Amygdala (tissue), 56 donors: ENCODE results near the gene SEPTIN5.

Source experiments
- DNase-seq, 56 donors: peaks; one replicate each; lab custom pipeline; 2025; lab: John Stamatoyannopoulos, UW

Gene SEPTIN5

DNA sequence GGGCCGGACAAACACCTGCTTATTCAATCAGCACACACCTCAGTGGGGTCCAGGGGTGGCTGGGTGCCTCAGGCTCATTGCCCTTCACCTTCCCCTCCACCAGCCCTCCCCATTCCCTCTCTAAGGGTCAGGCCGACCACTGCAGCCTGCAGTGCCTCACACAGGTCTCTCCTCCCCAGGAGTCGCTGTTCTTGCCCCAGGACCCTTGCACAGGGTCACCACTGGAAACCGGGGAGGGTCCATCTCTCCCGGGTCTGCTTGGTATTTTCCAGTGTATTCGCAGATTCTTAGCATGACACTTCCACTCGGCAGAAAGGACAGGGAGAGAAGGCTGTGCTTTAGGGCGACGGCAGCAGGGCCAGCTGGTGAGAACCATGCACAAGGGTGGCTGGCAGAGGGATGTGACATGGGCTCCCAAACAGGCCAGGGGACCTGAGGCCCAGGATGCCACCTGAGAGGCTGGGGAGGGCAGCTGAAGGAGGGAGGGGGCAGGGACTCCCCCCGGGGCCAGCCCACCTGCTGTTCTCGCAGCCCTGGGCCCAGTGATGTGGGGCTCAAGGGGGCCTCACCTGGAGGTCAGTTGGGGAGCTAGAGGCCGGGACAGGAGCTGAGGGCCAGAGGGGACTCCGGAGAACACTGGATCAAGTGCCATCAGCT, 30.2 kb downstream of the SEPTIN5 start:
- DNase-seq: no peak

DNA sequence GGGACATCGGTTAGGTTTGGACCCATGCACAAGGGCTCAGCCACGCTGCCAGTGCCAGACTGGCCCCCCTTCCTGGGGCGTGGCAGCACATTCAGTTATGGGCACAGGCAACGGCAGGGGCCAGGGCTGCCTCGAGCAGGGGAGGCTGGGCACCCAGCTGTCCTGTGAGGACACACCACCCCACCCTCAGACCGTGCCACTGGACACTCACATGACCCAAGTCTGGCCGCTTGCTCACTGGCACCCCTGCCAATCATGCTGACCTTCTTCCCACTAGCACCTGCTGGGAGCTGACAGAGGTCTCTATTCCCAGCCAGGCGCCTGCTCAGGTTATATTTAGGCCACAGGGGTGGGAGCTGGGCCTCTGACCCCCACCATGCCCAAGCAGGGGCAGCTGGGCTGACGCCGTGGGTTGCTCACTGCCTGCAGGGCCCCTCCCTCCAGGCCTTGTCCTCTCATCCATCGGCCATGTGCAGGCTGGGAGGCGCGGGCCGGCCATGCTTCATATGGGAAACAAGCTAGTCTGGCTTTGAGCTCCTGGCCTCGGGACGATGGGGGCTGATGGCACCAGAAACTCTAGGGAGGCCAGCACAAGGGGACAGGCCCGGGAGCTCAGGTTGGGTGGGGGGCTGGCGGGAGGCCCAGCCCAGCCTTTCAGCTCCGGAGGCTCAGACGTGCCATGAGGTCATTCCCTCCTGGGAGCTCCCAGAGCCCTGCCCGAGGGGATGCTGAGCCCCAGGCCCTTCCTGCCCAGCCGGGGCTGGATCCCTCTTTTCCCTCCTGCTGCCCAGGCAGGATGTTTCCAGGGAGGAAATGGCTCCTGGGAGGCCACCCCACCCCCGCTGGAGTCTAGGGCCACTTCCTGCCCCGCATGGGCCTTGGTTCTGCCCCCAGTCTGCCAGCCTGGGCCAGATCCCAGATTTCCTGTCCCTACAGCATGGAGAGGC, 31.1 kb downstream of the SEPTIN5 start:
- no peak for DNase-seq

DNA sequence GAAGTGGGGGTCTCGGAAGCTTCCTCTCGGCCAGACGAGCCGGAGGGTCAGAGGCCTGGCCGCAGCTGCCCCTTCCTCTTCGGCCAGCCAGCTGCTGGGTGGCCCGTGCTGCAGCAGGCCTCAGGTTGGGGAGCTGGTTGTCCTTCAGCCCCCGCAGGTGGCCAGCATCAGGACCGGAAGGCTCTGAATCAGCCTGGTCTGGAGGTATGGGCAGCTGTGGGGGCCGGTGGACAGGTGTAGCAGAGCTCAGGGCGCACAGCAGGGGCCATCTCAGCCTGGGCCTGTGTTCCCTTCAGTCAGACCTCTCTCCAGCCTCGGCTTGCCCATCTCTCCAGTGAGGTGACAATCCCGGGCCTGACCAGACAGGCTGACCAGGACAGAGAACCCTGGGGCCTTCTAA, 32.4 kb downstream of the SEPTIN5 start:
- no peak for DNase-seq

- DNase-seq: no peak
Measured at GRCh38 chr22:19747551-19747950, 33.2 kb downstream of the SEPTIN5 start.

DNA sequence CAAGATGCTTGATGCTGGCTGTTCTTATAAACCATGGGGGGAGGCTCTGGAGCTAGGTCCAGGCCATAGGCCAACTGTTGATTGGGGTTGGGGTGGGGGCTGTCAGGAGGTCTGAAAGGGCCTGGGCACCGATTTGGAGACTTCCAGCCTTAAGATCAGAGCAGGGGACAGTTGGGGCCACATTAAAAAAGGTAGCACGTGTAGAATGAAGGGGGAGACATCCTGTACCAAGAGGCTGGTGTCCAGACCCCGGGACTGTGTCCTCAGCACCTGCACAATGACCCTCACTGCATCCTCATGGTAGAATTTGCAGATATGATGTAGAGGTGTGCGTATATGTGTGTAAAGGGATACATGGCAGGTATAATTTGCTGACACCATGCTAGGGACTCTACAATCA, 33.8 kb downstream of the SEPTIN5 start:
- DNase-seq: no peak

DNA sequence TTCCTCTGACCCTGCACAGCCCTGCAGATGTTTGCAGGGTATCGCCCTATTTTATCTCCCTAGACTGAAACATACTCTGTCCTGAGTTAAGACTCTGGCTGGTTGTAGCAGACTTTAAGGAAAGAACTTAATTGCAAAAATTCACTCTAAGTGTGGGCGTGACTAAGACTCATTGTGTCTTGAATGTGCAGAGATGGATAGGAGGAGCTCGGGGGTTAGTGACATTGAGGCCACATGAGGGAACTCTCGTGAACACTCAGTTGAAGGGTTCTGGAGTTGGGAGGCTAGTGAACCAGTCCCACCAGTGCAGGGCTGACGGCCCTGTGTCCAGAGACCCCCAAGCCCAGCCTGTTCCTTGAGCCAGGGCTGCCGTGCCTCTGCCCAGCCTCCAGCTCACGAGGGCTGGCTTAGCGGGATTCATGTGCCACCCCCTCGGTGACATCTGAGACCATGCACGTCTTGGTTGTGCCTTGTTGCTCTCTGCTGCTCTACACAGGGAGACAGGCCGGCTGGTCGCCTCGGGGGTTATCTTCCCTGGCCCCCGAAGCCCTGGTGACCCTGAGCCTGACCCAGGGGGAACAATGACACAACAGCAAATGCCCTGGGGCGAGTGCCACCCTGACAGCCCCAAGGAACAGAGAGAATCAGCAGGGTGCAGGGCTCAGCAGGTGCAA, 34.8 kb downstream of the SEPTIN5 start:
- no peak for DNase-seq

DNA sequence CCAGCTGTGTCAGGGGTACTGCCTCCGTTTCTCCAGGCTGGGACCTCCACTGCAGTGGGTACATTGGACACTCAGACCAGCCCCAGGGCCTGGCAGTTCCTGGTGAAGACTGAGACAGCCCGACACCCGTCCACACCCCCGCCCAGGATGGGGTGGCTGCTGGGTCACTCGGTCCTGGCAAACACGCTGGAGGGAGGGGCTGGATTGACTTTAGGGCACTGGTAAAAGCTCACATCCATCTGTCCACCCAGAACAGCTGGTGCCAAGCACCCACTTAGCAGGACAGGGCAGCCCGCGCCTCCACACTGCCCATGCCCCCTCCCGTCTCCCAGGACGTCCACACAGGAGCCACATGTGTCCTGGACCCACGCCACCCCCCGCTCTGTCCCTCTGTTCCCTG, 35.6 kb downstream of the SEPTIN5 start:
- DNase-seq: no peak

DNA sequence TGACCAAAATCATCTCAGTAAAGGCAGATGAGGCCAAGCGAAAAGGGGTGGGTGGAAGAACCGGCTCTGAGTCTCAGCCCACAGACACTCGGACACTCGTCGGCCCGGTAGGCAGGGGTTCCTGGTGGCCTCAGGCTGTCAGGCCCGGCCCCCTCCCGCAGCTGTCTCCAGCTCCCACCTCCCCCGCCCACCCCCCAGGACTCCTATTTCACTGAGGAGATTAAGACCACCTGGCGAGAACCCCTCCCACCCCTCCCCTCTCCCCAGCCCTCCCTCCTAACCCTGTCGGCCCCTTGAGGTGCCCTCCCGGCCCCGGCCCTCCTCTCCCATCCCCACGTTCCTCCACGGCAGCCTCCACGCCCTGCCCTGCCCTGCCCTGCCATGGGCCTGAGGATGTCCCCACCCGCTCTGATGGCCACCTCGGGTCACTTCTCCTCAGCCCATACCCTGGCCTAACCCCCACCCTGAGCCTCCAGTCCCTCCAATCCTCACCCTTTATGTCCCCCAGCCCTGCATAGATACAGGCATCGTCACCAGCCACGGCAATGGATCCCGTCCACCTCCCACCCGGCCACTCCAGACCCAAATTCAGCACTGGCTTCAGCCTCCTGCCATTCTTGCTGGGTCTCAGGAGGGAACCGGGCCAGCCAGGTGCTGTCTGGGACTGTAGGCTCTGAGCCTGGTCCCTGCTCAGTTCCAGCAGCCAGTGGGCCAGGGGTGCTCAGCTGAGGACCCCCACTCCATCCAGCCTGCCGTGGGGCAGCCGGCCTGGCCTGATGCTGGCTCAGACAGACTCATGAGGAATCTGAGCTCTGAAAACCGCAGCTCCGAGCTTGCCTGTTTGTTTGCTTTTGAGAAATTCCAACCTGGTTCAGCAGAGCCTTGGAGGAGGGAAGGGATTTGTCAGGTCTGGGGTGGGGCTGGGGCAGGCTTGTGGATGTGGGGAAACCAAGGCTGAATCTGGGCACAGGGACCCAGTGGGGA, 36.5 kb downstream of the SEPTIN5 start:
- no peak for DNase-seq

- no peak for DNase-seq
Measured at GRCh38 chr22:19751497-19752245, 37.4 kb downstream of the SEPTIN5 start.

GRCh38 chr22:19753090-19753842, 39.0 kb downstream of the SEPTIN5 start:
- DNase-seq: no peak

GRCh38 chr22:19753996-19754700, 39.8 kb downstream of the SEPTIN5 start:
- DNase-seq: no peak

GRCh38 chr22:19754701-19755144, 40.4 kb downstream of the SEPTIN5 start:
- DNase-seq: no peak

GRCh38 chr22:19755145-19755710, 40.9 kb downstream of the SEPTIN5 start:
- DNase-seq: no peak

DNA sequence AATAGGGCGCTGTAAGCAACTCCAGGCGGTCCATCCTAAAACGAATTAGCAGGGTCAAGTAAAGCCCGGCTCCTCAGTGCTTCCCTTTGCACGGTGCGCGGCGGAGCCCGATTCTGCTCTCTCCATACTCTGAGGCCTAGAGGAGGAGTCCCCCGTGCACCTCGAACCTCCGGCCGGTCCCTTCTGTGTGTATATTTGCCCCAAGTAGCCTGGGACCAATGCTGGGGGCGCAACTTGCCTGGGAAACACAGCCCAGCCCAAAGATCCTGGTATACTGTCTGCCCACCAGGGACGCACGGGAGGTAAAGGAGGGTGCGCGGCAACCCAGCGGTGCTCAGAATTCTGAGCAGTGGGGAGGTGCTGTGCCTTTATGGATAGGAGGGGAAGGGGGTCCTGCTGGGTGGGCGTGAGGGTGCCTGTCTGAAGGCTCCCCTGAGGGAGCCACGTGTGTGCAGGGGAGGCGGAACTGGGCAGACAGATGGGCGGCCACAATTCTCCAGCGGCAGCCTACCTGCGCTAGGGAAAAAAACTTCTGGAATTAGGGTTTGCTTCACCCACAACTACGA, 41.5 kb downstream of the SEPTIN5 start:
- no peak for DNase-seq

GRCh38 chr22:19756288-19757128, 42.2 kb downstream of the SEPTIN5 start:
- peak in 1 of 56 donors; percentile 9 for DNase-seq
